HG02623 (cell line): ENCODE data around the gene SPTB.

Experiments
- ATAC-seq: cut with Tn5 transposase; IDR thresholded peaks from one replicate; pipeline ENCODE4 v1.9.1; 2021; ENCODE audit warnings: moderate library complexity; ENCODE audit not compliant: unreplicated experiment

SPTB gene

DNA sequence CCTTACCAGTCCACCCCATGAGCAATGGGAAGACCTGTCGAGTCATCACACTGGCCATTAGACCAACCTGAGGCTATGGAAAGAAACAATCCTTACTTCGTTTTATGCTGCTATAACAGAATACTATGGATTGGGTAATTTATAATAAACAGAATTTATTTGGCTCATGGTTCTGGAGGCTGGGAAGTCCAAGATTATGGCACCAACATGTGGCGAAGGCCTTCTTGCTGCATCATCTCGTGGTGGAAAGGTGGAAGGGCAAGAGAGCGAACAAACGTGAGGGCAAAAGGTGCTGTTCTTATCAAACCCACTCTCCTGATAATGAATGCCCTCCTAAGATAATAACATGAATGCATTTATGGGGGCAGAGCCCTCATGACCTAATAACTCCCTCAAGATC lies 9.6 kb upstream of the SPTB start:
- ATAC-seq, result no peak

DNA sequence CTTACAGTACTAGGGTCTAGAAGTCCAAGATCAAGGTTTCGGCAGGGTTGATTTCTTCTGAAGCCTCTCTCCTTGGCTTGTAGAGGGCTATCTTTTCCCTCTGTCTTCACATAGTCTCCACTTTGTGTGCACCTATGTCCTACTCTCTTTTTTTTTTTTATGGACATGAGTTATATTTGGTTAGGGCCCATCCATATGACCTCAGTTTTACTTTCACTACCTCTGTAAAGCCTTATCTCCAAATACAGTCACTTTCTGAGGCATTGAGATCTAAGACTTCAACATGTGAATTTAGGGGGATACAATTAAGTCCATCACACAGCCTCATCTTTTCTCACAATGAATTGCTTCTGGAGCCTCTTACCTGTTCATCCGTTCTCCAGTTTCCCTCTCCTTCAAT lies 5.9 kb upstream of the SPTB start:
- ATAC-seq, result no peak

DNA sequence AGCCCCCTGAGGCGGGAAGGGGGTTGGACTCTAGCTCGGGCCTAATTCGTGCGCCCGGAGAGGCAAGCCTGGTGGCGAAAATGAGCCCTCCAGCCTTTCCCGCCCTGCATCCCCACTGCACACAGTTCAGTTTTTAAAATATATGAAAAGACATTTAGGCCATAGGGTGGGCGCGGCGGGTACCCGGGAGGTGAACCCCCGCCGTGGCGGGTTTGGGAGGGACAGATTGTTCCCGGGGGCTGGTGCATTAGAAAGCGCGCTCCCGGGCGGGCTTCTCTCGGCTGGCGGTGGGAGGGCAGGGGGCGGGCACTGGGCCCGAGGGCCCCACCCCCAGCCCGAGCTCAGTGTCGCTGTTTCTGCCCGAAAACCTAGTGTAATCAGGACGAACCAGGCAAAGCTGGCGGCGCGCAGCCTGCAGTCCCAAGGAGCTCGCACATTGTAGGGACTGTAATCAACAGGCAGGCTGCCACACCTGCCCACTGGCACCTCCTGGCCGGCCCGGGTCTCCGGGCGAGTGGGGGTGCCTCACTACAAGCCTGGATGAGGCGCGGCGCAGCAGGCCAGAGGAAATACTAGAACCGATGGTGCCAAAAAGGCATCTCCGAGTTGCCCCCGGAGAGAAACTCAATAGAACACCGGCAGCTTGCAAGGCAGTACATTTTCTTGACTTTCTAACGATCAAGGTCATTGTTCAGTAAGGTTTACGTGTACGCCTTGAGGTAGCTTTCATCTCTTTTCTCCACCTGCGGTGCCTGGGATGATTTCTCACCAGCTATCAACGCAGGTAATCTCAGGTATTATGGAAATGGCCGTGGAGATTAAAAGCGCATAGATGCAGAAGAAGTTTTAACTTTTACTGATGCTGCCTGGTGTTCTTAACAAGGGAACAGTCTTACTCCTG lies 764 bp upstream of the SPTB start:
- ATAC-seq, result no peak

DNA sequence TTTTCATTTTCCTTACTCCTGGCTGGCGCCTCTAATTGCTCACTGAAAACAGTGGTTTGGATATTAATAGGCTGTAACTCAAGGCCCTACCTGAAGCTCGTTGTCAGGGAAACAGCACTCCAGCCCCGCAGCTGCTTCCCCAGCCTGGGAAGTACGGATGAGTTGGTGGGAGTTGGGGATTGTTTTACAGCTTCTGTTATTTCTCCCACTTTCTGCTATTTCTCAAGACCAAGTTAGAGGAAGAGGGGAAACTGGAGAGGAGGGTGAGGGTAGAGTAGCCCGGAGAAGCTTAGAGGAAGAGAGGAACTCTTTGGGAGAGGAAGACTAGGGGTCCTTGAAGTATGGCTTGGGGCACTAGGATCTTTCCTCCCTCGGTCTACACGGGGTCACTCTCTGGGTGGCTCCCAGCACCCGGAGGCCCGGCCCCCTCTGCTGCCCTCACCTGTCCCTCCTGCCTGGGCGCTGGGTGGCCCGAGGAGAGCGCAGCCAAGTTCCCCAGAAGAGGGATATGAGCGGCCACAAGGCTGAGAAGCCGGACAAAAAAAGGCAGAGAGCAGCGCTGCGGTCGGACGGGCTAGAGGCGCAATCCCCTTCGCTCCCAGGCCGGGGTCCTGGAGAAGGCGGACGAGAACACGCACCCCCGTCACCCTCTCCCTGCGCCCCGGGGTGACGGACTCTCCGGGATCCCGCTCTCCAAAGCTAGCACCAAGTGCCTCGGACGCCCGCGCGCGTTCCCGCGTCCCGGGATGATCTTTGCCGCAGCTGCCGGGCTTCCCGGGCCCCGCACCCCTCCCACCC lies 671 bp downstream of the SPTB start:
- no peak for ATAC-seq

DNA sequence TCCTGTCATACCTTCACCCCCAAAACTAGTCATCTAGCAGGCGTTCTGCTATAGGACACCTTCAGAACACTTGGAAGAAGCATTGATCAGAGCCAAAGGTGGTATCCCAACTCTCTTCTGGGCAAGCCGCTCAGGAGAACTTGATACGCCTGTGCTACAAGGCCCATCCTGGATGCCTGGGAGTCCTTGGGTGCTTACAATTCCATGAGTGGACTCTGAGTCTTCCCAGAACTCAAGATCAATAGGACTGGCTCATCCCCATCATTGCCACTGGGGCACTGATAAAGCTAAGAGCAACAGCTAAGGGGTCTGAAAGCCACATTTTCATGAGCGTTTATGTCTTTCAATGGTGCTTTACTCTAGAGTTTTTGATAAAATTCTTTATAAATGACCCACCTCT lies 1.9 kb downstream of the SPTB start:
- ATAC-seq, result no peak

DNA sequence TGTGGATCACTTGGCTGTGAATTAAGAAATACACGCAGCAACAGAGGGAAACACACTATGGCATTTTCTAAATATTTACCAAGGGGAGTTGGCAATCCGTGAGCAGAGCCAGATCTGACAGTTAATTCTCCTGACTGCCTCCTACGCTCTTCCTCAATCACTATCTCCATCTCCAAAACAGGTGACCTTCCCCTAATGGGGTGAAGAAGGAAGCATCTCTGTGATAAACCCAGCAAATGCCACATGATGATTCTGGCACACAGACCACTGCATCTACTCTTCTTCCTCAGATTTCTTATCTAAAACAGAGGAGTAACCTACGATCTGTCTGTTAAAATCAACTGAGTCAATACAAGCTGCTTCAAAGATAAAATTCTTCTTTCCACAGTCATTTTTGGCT lies 4.4 kb downstream of the SPTB start:
- ATAC-seq, result no peak

DNA sequence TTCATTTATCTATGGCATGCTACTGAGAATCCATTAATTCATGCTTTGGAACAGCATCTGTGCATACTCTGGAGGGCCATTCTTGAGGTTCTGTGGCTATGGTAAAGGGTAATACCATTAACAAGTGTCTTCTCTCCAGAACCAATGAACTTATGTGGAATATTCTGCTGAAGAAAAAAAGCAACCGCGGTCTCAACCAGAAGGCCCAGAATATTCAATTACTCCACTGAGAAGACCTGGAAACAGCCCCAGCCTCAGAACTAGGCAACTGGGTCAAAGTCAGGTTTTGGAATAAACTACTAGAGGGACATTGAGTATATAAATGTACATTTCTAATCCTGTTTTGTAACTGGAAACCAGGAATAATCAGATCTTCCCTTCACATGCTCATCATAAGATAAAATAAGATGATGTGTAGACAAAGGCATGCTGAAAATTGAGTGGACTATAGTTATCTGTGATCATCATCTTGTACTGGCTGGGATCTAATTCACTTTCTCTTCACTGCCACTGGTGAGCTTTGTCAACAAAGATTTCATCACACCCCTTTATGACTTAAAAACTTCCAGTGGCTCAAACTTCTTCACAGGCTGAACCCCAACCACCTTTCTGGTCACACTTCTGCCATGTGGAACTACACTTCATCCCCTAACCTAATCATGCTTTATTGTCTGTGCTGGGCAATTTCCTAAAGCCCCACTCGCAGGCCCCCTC lies 6.0 kb downstream of the SPTB start:
- ATAC-seq, result no peak

DNA sequence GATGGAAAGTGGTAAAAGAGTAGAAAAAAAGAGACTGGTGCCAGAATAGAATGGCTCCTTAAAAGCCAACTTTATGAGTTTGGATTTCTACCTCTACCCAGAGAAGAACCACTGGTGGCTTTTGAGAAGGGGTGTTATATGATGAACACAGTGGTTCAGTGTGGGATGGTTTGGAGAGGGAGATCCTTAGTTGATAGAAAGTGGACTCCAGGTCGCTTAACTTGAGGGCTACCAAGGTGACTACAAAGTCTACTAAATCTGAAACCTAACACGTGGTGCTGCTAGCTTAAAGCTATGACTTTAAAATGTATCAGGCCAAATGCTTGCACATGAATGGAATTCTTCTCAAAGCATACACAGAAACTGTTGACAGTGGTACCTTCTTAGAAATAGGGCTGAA lies 8.4 kb downstream of the SPTB start:
- ATAC-seq, result no peak

DNA sequence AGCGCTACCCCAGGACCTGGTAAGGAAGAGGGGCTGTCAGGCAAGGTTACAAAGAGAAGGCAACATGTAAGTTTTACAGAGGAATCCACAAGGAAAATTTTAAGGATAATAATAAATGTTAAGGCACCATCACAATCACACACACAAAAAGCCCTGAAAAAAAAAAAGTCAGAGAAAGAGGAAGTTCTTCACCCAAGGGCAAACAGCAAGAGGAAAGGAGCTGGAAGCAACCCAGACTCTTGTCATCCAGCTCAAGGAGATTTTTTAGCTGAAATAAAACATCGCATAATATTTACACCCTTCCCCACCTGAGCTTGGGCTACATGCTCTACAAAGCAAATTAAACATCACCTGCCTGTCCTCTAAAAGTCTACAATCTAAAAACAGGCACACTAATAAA lies 9.5 kb downstream of the SPTB start:
- ATAC-seq, result no peak

DNA sequence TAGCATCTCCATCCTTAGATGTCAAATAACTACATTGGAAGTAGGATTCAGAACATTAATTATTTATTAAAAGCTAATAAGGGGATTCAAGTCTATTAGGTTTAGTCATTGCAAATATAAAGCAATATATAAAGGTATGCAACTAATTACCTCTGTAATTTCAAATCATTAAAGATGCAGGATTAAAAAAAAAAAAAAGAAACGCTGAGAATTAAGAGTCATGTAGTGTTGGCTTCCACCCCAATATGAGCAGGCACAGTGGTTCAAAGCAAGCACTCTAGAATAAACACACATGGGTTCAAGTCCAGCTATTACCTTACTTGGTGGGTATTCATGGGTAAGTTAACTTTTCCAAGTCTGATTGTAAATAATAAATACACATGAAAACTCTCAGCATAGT lies 10.9 kb downstream of the SPTB start:
- ATAC-seq, result no peak

DNA sequence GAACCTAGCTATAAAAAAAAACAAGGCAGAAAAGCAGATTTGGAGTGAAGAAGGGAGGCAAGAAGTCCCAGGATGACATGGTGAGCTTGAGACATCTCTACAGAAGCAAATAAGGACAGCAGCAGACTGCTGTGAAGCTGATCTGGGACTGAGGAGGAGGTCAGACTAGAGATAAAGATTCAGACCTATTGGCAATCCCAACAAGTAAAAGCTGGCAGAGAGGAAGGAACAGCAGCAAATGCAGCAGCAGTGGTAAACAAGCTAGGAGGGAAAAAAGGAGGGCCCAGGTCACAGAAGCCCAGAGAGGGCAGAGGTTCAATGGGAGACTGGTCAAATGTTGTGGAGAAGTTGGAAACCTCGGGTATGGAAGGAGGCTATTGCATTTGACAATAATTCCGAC lies 11.3 kb downstream of the SPTB start:
- no peak for ATAC-seq

DNA sequence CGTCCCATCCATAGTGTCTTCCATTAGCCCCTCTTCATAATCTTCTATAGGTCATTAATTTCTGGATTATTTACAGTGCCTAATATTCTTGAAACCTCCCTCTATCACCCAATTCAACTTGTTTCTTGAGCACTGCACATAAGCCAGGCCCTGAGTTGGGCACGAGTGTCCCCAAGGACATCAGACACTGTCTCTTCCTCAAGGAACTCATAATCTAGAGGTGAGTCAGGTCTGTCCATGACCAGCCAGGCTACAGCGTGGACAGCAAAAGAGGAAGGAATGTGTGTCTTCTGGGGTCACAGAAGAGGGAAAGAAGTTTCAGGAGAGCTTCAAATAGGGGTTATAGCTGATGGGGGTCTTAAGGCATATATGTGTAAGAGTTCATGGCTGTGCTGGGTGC lies 12.5 kb downstream of the SPTB start:
- no peak for ATAC-seq

DNA sequence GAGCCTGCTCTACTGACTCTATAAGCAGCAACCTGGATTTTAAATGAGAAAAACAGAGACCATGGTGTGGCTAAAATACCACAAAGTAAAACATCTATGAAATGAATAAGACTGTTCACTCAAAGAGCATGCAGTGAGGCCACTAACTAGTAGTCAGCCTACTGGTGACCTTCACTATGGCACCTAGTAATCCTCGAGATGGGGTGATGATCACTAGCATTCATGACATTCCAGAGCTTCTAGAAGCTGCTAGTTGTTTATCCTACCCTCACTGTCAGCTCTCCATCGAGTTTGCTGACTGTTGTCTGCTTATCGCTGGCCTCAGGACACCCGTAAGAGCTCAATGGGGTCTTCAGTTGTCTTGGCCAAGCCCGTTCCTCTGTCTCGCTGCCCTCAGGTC lies 13.7 kb downstream of the SPTB start:
- no peak for ATAC-seq

DNA sequence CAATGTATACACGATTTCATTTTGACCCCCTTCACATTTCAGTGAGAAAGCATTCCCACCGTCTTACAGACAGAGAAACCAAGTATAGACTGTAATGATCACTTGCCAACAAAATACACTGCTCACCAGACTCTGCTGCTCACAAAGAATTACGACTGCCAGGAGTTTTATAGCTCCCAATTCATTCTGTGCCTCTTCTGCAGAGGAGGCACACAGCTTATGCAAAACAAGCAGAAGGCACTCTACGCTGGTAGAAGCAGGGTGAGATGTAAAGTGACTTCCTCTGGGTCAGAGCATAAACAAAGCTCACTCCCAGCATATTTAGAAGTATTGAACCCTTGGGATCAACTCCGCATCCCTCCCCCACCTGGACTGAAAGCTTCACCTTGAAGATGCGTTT lies 14.6 kb downstream of the SPTB start:
- no peak for ATAC-seq

DNA sequence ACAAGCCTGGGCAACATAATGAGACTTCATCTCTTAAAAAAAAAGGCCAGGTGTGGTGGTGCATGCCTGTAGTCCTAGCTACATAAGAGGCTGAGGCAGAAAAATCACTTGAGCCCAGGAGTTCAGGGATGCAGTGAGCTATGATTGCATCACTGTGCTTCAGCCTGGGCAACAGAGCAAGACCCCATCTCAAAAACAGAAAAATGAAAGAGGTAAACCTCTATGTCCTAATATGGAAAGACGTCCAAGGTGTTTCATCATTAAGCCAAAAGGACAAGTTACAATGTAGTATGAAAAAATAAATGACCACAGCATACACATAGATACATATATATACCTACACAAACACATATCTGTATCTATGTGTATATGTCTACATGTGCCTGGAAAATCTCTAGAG lies 15.4 kb downstream of the SPTB start:
- no peak for ATAC-seq

DNA sequence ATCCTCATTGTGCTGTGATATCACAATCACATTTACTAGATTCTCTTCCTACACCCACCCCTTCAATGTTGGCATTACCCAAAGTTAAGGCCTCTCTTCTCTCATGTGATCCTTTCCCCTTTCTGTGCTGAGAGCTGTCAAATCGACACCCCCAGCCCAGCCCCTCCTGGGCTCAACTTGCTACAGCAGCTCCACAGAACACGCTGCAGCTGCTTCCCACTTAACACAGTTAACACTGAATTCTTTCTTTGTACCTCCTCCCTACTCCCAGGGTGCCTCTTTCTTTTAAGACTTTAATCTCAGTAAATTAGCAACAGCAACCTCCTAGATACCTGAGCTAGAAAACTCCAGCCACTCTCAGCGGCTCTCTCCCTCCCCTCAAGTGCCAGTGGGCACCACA lies 17.8 kb downstream of the SPTB start:
- no peak for ATAC-seq

DNA sequence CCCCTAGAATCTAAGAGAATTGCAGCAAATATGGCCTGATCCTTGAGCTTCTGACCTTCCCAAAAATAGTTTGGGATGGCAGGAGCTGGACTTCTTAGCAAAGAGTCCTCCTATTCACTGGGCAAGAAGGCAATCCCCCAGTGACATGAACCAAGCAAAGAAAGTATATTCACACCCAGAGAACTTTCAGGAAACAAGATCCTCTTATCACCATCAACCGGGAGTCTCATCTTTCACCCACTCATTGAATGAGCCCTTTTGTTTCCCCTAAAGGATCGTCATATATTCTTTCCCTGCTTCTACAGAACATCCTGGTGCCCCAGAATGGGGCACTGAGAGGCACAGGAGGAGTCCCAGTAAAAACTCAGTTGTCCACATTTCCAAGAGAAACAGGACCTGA lies 19.7 kb downstream of the SPTB start:
- no peak for ATAC-seq

DNA sequence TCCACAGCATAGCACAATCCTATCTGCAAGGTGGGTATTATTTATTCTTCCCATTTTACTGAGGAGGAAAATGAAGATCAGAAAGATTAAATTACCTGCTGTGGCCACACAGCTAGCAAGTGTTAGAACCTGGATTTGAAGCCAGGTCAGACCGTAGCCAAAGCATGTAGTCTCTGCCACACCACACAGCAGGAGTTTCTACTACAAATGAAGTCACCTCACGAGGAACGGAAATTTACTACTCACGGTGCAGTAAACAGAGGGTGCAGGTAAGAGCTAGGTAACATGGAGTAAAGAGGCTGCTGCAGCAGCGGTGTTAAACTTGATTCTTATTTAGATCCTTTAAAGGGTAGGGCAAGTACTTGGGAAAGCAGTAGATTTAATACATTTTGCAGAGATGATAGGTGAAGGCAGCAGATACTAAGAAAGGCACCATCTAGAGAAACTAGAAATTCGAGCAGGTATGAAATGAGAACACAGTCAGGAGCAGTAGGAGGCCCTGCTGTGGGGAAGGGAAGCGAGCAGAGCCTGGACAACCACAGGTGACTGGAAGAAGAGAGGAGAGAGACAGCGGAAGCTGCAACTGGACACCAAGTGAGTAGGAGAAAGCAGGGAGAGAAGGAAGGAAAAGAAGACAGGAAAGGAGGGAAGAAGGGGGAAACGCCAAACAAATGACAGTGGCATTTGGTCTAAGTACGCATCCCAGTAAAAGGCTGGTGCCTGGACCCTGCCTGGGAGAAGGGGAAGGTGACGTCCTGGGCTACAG lies 21.5 kb downstream of the SPTB start:
- no peak for ATAC-seq

DNA sequence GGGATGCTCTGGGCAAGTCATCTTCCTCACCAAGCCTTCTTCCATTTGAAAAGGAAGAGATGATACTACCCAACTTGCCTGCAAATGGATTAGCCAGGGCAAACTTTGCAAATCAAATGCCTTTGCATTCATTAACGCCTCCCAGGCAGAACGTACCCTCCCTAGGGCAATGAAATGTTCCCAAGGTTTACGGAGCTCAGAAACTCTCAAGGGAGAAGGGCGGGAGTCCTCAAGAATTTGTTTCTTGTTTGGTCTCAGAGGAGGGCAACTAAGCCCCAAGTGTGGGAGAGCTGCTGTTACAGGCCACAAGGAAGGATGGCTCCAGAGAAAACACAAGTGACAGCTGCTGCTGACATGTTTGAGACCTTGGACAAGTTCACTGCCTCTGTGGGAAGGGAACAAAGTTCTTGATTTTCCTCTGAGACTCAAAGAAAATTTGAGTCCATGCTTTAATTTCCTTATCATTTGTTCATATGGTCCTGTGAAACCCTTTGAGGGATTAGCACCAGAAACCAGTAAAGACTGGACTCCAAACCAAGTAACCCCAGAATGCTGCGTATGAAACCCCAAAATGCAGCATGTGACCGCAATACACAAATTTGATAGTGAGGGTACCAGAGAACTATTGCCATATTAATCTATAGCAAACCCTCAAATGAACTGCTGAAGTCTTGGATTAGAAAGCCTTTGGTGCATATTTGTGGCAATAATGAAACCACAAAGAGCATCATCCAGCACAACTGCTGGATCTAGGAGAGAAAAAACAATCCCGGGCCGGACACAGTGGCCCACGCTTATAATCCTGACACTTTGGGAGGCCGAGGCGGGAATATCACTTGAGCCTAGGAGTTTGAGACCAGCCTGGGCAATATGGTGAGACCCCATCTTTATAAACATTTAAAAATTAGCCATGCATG lies 22.9 kb downstream of the SPTB start:
- no peak for ATAC-seq
